GM04504 (cell line): ENCODE results near the gene SF3A1.

ENCODE experiments used
- DNase-seq: peaks from one replicate; pipeline ENCODE4 v3.0.0-alpha.2; 2012; ENCODE audit warnings: low read depth

The SF3A1 gene

DNA sequence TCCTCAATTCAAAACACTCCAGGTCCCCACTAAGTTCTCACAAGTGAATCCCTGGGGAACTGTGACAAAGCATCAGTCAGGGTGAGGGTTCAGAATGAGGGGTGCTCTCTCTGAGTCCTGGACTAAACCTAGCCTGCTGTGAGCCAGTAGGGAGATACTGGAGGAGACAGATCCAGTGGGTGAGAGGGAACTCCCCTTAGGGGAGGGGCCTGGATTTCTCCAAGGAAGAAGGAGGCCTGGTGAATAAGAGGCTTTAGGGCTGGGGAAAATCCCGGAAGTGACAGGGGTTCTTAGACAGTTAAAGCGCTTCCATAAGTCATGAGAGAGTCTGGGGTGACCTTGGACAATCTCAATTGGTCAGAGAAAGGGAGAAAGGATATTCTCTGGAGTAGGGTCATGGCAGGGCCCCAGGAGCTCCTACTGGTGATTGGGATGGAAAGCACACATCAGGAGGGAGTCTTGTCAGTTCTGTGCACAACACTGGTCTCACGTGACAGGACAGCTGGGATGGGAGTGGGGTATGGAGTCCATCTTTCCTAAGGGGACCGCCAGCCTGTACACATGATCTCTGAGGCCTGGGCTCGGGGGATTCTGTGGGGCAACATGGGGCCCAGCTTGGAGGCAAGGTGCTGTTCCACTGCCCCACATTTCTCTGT is 31.5 kb downstream of the SF3A1 start:
- DNase-seq: peak; percentile 70

DNA sequence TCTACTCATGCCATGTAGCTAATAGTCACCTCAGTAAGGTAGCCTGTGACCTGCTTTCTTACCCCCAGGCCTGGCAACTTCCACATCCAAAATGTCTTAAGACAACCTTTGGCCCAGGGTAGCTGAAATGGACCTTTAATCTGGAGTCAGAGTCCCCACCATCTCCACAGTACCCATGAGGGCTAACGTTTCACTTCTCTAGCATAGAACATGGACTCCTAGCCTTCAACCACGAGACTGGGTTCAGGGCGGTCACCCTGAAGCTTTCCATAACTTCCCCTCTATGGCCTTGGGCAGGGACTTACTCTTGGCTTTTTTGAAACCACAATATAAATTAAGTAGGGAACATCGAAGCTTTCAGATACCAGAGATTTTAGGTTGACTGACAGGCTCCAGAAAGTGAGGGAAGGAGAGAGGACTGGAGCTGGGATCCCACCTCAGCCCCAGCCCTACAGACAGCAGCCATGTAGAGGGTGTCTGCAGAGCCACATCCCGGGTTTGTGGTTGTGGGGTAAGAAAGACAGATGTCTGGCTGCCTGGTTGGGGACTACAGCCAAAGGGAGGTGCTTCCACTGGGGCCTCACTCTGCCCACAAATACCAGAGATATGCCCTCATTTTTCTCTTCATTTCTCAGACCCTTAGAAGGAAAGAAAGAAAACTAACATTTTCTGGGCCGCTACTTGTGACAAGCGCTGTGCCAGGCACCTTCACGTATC is 32.5 kb downstream of the SF3A1 start:
- no peak for DNase-seq

DNA sequence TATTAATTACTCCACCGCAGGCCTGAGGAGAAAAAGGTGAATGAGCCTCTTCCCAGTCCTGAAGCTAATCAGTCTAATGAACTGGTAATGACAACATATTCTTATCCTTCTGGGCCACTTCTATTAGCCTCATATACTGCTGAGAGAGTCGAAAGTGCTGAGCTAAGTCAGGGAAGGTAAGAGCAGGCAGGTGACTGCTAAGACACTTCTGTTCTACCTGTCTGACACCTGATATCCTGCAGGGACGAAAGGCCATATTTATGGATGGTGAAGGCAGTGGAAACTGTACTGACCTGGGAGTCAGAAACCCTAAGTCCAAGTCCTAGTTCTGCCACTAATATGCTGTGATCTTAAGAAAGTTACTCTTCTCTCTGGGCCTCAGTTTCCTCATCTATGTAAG is 33.4 kb downstream of the SF3A1 start:
- no peak for DNase-seq

DNA sequence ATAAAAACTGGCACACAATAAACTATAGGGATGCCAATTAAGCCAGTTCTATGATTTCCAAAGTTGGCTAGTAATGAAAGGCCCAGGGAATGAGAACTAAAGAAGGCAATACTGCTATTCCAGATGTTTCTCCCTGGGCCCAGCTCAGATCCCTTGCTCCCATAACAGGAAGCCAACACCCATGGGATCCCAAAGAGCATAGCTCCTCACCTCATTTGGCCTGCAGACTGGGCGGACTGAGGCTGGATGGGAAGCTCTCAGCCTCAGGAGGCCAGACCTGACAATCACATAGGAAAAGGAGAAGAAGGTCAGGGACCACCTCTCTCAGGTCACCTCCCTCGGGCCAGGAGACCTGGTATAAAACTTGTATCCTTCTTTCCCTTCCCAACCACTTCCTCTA is 35.2 kb downstream of the SF3A1 start:
- no peak for DNase-seq

- no peak for DNase-seq
Observed at GRCh38 chr22:30320021-30320556, 36.6 kb downstream of the SF3A1 start.

GRCh38 chr22:30318799-30319419 is 37.8 kb downstream of the SF3A1 start:
- DNase-seq: no peak

DNA sequence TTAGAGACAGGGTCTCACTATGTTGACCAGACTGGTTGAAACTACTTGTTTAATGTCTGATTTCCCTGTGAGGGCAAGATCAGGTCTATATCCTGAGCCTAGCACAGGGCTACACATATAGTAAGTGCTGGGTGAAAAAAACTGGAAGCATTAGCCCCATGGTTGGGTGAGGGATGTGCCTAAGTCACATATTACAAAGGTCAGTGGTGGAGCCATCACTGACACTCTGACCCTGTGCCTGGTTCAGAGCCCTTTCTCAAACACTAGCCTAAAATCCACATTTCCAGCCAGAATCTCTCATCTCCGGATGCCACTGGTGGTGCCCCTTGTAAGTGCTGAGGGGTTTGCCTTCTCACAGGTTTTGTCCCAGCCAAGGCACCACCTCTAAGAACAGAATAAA is 38.9 kb downstream of the SF3A1 start:
- DNase-seq: no peak

- no peak for DNase-seq
Observed at GRCh38 chr22:30315962-30316576, 40.6 kb downstream of the SF3A1 start.

DNA sequence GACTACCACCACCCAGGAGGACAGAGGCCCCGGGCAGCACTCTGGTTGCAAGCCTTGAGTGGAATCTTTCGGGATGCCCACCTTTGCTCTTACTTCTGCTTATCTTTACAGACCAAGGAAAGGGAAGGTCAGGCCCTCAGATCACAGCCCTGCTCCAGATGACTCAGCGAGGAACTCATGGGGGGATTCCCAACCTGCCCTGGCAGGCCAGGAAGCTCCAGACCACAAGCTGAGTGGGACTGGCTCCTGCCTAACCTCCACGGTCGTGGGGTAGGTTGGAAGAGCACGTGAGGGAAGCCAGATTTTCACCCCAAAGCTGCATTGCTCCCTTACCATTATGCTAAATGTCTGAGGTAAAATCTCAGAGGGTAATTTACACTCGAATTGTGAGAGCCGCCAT is 41.8 kb downstream of the SF3A1 start:
- no peak for DNase-seq

- no peak for DNase-seq
Observed at GRCh38 chr22:30313527-30314363, 42.9 kb downstream of the SF3A1 start.

DNA sequence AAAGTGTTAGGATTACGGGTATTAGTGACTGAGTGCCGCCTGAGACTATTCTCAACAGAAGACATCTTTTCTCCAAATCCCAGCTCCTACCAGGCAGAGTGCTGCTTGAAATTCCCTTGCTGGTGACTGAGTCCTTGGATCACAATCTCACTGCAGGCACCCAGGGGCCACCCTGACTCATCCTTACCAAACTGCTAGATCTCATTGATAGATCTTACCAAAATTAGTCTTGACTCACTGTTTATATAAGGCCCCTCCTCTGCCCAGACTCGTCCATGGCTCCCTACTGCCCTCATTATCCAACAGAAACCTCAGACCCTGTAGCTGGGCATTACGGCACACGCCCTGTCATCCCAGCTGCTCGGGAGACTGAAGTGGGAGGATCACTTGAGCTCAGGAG is 44.6 kb downstream of the SF3A1 start:
- DNase-seq: no peak

GRCh38 chr22:30310881-30311771 is 45.6 kb downstream of the SF3A1 start:
- peak; percentile 70 for DNase-seq

- peak; percentile 67 for DNase-seq
Observed at GRCh38 chr22:30309951-30310741, 46.5 kb downstream of the SF3A1 start.

DNA sequence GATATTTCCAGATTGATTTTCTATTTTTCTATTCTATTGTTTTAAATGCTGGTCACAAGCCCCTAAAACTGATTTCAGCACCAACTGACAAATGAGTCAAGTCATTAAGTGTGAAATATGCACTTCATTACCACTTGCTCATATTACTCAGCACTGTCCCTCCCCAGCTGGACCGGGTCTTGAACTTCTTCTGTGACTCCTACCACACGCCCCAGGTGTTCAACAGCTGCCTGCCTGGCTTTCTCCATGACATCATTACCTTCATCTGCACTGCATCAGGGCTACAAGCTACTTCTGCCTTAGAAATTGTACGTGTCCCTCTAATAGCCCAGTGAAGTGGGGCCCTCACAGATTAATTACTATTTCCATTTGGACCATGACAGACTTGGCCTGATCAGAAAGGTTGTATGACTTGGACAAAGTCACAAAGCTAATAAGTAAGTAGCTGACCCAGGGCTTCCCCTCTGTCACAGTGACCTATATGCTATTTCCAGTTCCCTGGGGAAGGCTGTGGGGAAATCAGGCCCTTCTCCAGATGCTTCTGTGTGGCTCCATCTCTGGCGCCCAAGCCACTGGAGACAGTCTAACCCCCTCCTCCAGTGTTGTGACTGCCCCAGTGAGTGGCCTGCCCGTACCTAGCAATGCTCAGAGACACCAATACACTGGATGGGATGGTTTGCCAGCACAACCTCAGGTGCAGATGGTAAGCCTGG is 48.0 kb downstream of the SF3A1 start:
- no peak for DNase-seq

GRCh38 chr22:30308093-30308492 is 48.6 kb downstream of the SF3A1 start:
- DNase-seq: no peak

DNA sequence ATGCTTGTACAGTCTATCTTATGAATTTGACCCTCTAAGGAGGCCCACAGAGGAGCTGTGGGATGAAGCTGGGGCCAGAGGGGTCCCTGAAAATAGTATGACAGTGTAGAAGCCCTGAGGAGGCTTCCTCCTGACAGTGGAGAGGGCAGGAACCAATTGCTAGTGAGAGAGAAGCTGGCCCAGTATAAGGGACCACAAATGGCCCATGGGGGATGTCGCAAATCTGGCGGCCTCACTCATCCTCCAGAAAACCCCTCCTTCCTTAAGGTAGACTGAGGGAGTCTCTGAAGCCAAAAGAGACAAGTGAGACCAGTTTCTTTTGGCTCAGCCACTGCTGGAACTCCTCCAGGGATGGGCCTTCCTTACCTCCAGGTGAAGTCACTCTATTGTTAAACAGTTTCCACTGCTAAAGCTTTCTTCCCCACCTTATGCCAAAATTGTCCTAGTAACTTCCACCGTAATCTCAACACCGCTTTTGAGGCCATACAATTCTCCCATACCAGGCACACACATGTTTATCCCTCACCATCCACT is 49.6 kb downstream of the SF3A1 start:
- no peak for DNase-seq

- no peak for DNase-seq
Observed at GRCh38 chr22:30306627-30307011, 50.1 kb downstream of the SF3A1 start.

DNA sequence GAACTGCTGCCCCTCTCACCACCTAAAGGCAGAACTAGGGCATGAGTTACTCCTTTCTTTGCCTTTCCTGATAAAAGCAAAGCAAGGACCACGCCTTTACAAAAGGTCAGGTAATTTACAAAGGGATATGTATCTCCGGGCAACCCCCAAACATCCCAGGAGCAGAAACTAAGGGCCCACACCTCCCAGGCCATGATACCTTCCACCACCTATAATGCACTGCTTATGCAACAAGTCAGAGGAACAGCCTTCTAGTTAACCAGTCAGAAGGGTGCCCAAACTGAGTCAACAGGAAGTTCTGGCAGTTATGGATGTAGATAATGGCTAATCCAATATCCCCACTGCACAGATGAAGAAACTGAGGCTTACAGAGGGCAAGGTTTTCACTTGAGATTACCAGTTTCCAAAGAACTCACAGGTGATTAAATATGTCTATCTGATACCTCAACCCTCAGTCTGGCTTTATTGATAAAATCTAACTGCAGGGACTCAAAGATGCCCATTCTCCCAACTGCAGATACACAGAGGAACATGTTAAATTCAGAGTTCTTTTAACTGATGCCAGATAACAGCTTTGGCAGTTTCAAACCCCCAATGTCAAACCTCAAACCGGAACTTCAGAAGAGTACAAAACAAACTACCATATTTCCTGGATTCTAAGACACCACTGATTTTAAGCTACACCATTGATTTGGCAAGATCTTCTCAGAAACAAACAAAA is 50.6 kb downstream of the SF3A1 start:
- DNase-seq: no peak
